ENCODE results near the gene MEGF6.

- TF ChIP-seq POLR2A (IDR thresholded peaks at IDR 0.05; ENCODE audit: low read length) (no peak), GATA1 (IDR thresholded peaks at IDR 0.05; ENCODE audit: low read depth, low read length) (no peak)
Observed at GRCh38 chr1:3450983-3451382, 160.3 kb downstream of the MEGF6 start.

All from erythroblast (primary cell).